Panc1 (cell line): ENCODE results near the gene MED12. TPM values are rescaled to one million over a fixed set of nuclear protein-coding genes. Genes with fewer than 3 reads are reported as not detected.
A peak's percentile ranks its signal among the peaks of the same experiment; 100 is the strongest.

Experiments
- ATAC-seq: fragments of 200-7000 bp; cut with Tn5 transposase; 2 replicates; pipeline ENCODE4 v1.9.1; 2020; ENCODE audit warnings: mild to moderate bottlenecking, moderate library complexity
- BruUV-seq: library from RNA; stranded (reverse); fragments of 400-500 nt; replicated peaks from 2 replicates; lab custom pipeline; 2021; lab: Mats Ljungman, UMichigan
- CTCF ChIA-PET: fragments of 300-600 bp; sonication (Branson Sonifier 250); formaldehyde crosslinking; loops from one replicate; lab custom pipeline; 2022; ENCODE audit warnings: antibody characterized with exemption; lab: Charles Lee
- POLR2A ChIA-PET: fragments of 300-600 bp; sonication (Branson Sonifier 250); formaldehyde crosslinking; loops from one replicate; lab custom pipeline; 2022; ENCODE audit warnings: antibody characterized with exemption; lab: Charles Lee
- DNase-seq: peaks from one replicate; pipeline ENCODE4 v3.0.0-alpha.2; 2010; ENCODE audit warnings: low read depth, low spot score
- H3K27ac ChIP-seq: 2 replicates; pipeline ENCODE4 v1.5.1; 2011; ENCODE audit warnings: mild to moderate bottlenecking, low read length, inconsistent platforms
- H3K27me3 ChIP-seq: fragments of 200-500 bp; sonication (Bioruptor generic); 2 replicates; pipeline ENCODE4 v1.6.0; 2014; ENCODE audit warnings: low read length, inconsistent platforms; ENCODE audit not compliant: control insufficient read depth, insufficient read depth
- H3K36me3 ChIP-seq: fragments of 200-500 bp; sonication (Bioruptor generic); 2 replicates; pipeline ENCODE4 v1.5.1; 2014; ENCODE audit warnings: inconsistent platforms, mild to moderate bottlenecking, low read length, moderate library complexity; ENCODE audit not compliant: control insufficient read depth, insufficient read depth
- H3K4me1 ChIP-seq: 2 replicates; pipeline ENCODE4 v1.5.1; 2011; ENCODE audit warnings: inconsistent platforms, mild to moderate bottlenecking, low read length, moderate library complexity; ENCODE audit not compliant: control insufficient read depth, insufficient read depth
- H3K4me3 ChIP-seq, 2 experiments: 2 replicates each; pipeline ENCODE4 v1.5.1; 2011 to 2012; ENCODE audit warnings: low read depth in 2 of 2, low read length in 2 of 2, mild to moderate bottlenecking in 2 of 2, inconsistent platforms in 1 of 2, moderate library complexity in 1 of 2
- H3K9me3 ChIP-seq: fragments of 200-500 bp; sonication (Bioruptor generic); 2 replicates; pipeline ENCODE4 v1.5.1; 2014; ENCODE audit warnings: low read depth, mild to moderate bottlenecking, inconsistent platforms, low read length, moderate library complexity; ENCODE audit not compliant: control insufficient read depth, insufficient read depth
- POLR2AphosphoS5 ChIP-seq: IDR thresholded peaks from 2 replicates; pipeline ENCODE4 v1.6.1; 2012; ENCODE audit warnings: mild to moderate bottlenecking, low read depth, low read length, moderate library complexity
- SIN3A ChIP-seq: IDR thresholded peaks from 2 replicates; pipeline ENCODE4 v1.6.1; 2012; ENCODE audit warnings: low read depth, mild to moderate bottlenecking, low read length, moderate library complexity, borderline replicate concordance; ENCODE audit not compliant: insufficient read depth
- TCF7L2 ChIP-seq: IDR thresholded peaks from 2 replicates; pipeline ENCODE4 v1.6.1; 2011; ENCODE audit warnings: mild to moderate bottlenecking, low read depth, low read length, inconsistent platforms
- in situ Hi-C: cut with HindIII; loops from 2 replicates; pipeline ENCODE4 v1.10.0; 2016; ENCODE audit warnings: low sequenced_read_pairs, low pct_unique_long_range_greater_than_20kb
- intact Hi-C: fragments of 100-400 bp; cut with micrococcal nuclease; formaldehyde crosslinking; loops from one replicate; pipeline ENCODE4 v1.10.0; 2022; ENCODE audit not compliant: unreplicated experiment
- total RNA-seq: library from RNA; stranded (reverse); gene quantifications from one replicate; pipeline ENCODE4 v1.2.1, GENCODE V29; 2021; ENCODE audit not compliant: unreplicated experiment
- TF ChIP-seq, protein P1 (sequence below), 2 experiments: IDR thresholded peaks; 2 replicates each; pipeline ENCODE4 v1.6.1; 2011 to 2012; ENCODE audit warnings: low read depth in 2 of 2, control low read depth in 1 of 2, low read length in 1 of 2, mild to moderate bottlenecking in 1 of 2, moderate library complexity in 1 of 2; ENCODE audit not compliant: insufficient read depth in 1 of 2
- TF ChIP-seq, protein P2 (sequence below): fragments of 450-650 bp; IDR thresholded peaks from 2 replicates; pipeline ENCODE4 v1.5.1; 2017; ENCODE audit warnings: mild to moderate bottlenecking

MED12 gene
- total RNA-seq, 1 experiment from 2014 or later, result 42.0 TPM

DNA sequence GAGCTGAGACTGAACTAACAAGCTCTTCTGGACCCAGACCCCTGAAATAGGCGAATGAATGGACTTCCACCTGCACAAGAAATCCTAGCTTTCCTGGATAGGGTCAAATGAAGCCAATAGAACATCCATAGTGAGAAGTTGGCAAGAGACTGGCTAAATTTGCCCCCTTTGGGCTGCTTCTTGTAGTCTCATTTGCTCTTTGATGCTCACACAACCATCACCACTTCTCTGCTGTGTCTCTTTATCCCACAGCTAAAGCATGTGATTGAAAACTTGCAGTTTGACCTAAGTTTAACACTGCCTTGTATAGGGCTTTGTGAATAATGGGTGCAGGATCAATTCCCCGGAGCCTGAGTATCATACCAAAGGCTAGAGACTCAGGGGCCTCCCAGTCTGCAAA lies 64.5 kb downstream of the MED12 start:
- no peak for TF ChIP-seq SIN3A
- TF ChIP-seq TCF7L2, result no peak
- TF ChIP-seq, protein P1, sequence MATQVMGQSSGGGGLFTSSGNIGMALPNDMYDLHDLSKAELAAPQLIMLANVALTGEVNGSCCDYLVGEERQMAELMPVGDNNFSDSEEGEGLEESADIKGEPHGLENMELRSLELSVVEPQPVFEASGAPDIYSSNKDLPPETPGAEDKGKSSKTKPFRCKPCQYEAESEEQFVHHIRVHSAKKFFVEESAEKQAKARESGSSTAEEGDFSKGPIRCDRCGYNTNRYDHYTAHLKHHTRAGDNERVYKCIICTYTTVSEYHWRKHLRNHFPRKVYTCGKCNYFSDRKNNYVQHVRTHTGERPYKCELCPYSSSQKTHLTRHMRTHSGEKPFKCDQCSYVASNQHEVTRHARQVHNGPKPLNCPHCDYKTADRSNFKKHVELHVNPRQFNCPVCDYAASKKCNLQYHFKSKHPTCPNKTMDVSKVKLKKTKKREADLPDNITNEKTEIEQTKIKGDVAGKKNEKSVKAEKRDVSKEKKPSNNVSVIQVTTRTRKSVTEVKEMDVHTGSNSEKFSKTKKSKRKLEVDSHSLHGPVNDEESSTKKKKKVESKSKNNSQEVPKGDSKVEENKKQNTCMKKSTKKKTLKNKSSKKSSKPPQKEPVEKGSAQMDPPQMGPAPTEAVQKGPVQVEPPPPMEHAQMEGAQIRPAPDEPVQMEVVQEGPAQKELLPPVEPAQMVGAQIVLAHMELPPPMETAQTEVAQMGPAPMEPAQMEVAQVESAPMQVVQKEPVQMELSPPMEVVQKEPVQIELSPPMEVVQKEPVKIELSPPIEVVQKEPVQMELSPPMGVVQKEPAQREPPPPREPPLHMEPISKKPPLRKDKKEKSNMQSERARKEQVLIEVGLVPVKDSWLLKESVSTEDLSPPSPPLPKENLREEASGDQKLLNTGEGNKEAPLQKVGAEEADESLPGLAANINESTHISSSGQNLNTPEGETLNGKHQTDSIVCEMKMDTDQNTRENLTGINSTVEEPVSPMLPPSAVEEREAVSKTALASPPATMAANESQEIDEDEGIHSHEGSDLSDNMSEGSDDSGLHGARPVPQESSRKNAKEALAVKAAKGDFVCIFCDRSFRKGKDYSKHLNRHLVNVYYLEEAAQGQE (IDR thresholded peaks at IDR 0.05; ENCODE audit: insufficient read depth in 1 of 2, low read depth in 2 of 2, low read length in 1 of 2), result no peak
- TF ChIP-seq, protein P2, sequence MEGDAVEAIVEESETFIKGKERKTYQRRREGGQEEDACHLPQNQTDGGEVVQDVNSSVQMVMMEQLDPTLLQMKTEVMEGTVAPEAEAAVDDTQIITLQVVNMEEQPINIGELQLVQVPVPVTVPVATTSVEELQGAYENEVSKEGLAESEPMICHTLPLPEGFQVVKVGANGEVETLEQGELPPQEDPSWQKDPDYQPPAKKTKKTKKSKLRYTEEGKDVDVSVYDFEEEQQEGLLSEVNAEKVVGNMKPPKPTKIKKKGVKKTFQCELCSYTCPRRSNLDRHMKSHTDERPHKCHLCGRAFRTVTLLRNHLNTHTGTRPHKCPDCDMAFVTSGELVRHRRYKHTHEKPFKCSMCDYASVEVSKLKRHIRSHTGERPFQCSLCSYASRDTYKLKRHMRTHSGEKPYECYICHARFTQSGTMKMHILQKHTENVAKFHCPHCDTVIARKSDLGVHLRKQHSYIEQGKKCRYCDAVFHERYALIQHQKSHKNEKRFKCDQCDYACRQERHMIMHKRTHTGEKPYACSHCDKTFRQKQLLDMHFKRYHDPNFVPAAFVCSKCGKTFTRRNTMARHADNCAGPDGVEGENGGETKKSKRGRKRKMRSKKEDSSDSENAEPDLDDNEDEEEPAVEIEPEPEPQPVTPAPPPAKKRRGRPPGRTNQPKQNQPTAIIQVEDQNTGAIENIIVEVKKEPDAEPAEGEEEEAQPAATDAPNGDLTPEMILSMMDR, result no peak
- no peak for TF ChIP-seq POLR2AphosphoS5
- H3K27ac ChIP-seq, result peak overlapping the region; percentile 94
- POLR2A ChIA-PET, result interaction anchor here (0.7 to 1.1 kb wide), 2 partner anchors 100 to 514 kb away, joined by 3 to 10 read pairs; partner anchors contain the start of gene NONO
- peak overlapping the region in 1 of 2 experiments; percentile 61; a peak in 2 of 4 replicates for H3K4me3 ChIP-seq
- CTCF ChIA-PET, result interaction anchor here (0.7 kb wide), 1 partner anchor 201 kb away, joined by 3 read pairs; no protein-coding TSS in a partner anchor
- no peaks in the 10 kb centered on the region for H3K27me3 ChIP-seq
- in situ Hi-C loops (no loop called here), intact Hi-C loops (no loop called here)
- no peak for DNase-seq
- H3K4me1 ChIP-seq, result no peaks in the 10 kb centered on the region; the same call in none of the 2 replicates
- no peaks in the 10 kb centered on the region for H3K9me3 ChIP-seq
- no peak for ATAC-seq
- H3K36me3 ChIP-seq, result no peaks in the 10 kb centered on the region
- BruUV-seq, result no TSS peak

DNA sequence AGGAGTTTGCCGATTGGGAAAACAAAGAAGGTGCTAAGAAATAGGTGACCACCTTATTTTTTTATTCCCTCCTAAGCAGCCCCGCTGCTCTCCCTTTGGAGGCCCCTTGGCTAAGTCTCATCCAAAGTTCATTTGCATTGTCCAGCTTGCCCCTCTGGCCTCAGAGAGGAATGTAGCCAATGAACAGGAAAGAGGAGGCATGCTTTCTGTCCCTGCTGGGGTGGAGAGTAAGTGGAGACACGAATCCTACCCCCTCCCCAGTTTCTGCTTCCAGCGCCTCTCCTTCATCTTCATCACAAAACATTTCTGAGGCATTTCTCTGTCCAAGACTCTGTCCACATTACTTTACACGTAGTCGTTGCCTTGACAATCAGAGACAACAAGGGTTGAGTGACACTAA lies 64.9 kb downstream of the MED12 start:
- ChIA-PET POLR2A (no interaction called here), CTCF (no interaction called here)
- Histone ChIP-seq H3K4me1 (no peaks in the 10 kb centered on the region; the same call in none of the 2 replicates), H3K27ac (peak overlapping the region; percentile 94; the same call in 1 of the 2 replicates), H3K36me3 (no peaks in the 10 kb centered on the region), H3K4me3 (no peak overlapping the region), H3K9me3 (no peaks in the 10 kb centered on the region), H3K27me3 (no peaks in the 10 kb centered on the region)
- ATAC-seq (no peak), DNase-seq (no peak)
- TF ChIP-seq TCF7L2 (no peak), SIN3A (no peak), POLR2AphosphoS5 (no peak)
- TF ChIP-seq, protein P1 (IDR thresholded peaks at IDR 0.05; ENCODE audit: insufficient read depth in 1 of 2, low read depth in 2 of 2, low read length in 1 of 2), result no peak
- TF ChIP-seq, protein P2, result no peak
- BruUV-seq, result no TSS peak
- intact Hi-C loops, result no loop called here
- in situ Hi-C loops, result no loop called here
